Endothelial cell (in vitro differentiated cells): ENCODE measurements around the gene ATP5ME. TPM values are rescaled to one million over a fixed set of nuclear protein-coding genes. Genes with fewer than 3 reads are reported as not detected.

ENCODE experiments used
- DNase-seq: peaks from one replicate; pipeline ENCODE4 v3.0.0; 2021; ENCODE audit warnings: low spot score
- H3K27ac Mint-ChIP-seq: one replicate; pipeline ENCODE4 v1.8.0; 2021; ENCODE audit warnings: mixed read lengths, inconsistent platforms; ENCODE audit not compliant: unreplicated experiment
- H3K27me3 Mint-ChIP-seq: one replicate; pipeline ENCODE4 v1.8.0; 2021; ENCODE audit warnings: mild to moderate bottlenecking, moderate library complexity, mixed read lengths, inconsistent platforms; ENCODE audit not compliant: unreplicated experiment
- H3K36me3 Mint-ChIP-seq: one replicate; pipeline ENCODE4 v1.8.0; 2021; ENCODE audit warnings: mild to moderate bottlenecking, low read depth, mixed read lengths, inconsistent platforms; ENCODE audit not compliant: unreplicated experiment
- H3K4me1 Mint-ChIP-seq: one replicate; pipeline ENCODE4 v1.8.0; 2021; ENCODE audit warnings: mild to moderate bottlenecking, mixed read lengths, inconsistent platforms; ENCODE audit not compliant: unreplicated experiment
- H3K4me3 Mint-ChIP-seq: one replicate; pipeline ENCODE4 v1.8.0; 2021; ENCODE audit warnings: mild to moderate bottlenecking, mixed read lengths, inconsistent platforms; ENCODE audit not compliant: unreplicated experiment
- H3K9me3 Mint-ChIP-seq: one replicate; pipeline ENCODE4 v1.8.0; 2021; ENCODE audit warnings: mixed read lengths, inconsistent platforms; ENCODE audit not compliant: unreplicated experiment
- CTCF ChIP-seq: fragments of 200-600 bp; sonication (generic); IDR thresholded peaks from one replicate; pipeline ENCODE4 v1.5.0; 2021; ENCODE audit warnings: antibody characterized with exemption; ENCODE audit not compliant: unreplicated experiment
- total RNA-seq: library from RNA; stranded (reverse); fragmentation: NEBNext Ultra II Directional; extraction: Animal tissue kit (Norgen Biotek cat#: 25700); gene quantifications from one replicate; pipeline ENCODE4 v1.2.1, GENCODE V29; 2021; ENCODE audit not compliant: unreplicated experiment

Gene ATP5ME
- total RNA-seq, 1 donor from 2014 or later, result 289 TPM

- H3K27ac Mint-ChIP-seq, result peak overlapping the region; percentile 72
- H3K27me3 Mint-ChIP-seq, result peaks cover 17% of the 10 kb centered on the region
- peak overlapping the region; percentile 70 for H3K4me3 Mint-ChIP-seq
- H3K36me3 Mint-ChIP-seq, result peaks cover 16% of the 10 kb centered on the region
- peaks cover 3% of the 10 kb centered on the region for H3K9me3 Mint-ChIP-seq
- no peaks in the 10 kb centered on the region for H3K4me1 Mint-ChIP-seq
- TF ChIP-seq CTCF, result no peak
- DNase-seq, result no peak
Measured at GRCh38 chr4:655464-656151, 18.5 kb downstream of the ATP5ME start.

DNA sequence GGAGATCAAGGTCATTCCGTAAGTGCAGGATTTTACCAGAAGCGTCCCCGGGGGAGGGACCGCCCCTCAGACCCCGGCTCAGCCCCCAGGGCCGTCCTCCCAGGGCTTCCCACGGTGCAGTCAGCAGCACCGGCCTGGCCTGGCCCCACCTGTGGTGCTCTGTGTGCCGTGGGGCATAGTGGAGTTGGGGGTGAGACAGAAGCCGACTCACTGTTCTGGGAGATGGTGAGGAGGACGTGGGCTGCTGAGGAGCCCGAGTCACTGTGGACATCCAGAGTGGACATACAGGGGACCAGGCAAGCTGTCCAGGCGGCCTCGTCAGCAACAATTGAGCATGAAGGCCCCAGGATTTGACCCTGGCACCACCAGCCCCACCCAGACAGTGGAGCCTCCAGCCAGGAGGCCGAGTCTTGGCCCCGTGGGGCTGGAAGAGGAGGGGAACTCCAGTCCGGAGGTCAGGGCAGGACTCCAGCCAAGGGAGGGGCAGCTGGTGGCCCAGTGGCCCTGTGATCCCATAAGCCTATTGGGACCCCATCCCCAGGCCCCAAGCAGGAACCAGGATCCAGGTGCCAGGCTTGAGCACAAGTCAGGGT, 19.1 kb downstream of the ATP5ME start:
- peaks cover 16% of the 10 kb centered on the region for H3K27me3 Mint-ChIP-seq

GRCh38 chr4:654503-654845, 19.6 kb downstream of the ATP5ME start:
- no peak for DNase-seq
- Mint-ChIP-seq H3K27ac (no peak overlapping the region), H3K27me3 (peaks cover 16% of the 10 kb centered on the region), H3K4me1 (no peaks in the 10 kb centered on the region), H3K4me3 (no peak overlapping the region), H3K36me3 (peaks cover 8% of the 10 kb centered on the region), H3K9me3 (peaks cover 3% of the 10 kb centered on the region)
- TF ChIP-seq CTCF, result no peak

More for the DNA sequence above, 19.1 kb downstream of the ATP5ME start:
- TF ChIP-seq CTCF, result no peak
- Mint-ChIP-seq H3K4me1 (no peaks in the 10 kb centered on the region), H3K4me3 (no peak overlapping the region), H3K36me3 (peaks cover 12% of the 10 kb centered on the region), H3K9me3 (peaks cover 3% of the 10 kb centered on the region), H3K27ac (no peak overlapping the region)
- no peak for DNase-seq

- Mint-ChIP-seq H3K27ac (no peak overlapping the region), H3K27me3 (peaks cover 16% of the 10 kb centered on the region), H3K4me3 (no peak overlapping the region), H3K36me3 (peaks cover 5% of the 10 kb centered on the region), H3K4me1 (no peaks in the 10 kb centered on the region), H3K9me3 (peaks cover 3% of the 10 kb centered on the region)
- TF ChIP-seq CTCF, result no peak
- no peak for DNase-seq
Measured at GRCh38 chr4:653831-654502, 20.1 kb downstream of the ATP5ME start.
